ENCODE data around the gene PRKACA.

Gene PRKACA

DNA sequence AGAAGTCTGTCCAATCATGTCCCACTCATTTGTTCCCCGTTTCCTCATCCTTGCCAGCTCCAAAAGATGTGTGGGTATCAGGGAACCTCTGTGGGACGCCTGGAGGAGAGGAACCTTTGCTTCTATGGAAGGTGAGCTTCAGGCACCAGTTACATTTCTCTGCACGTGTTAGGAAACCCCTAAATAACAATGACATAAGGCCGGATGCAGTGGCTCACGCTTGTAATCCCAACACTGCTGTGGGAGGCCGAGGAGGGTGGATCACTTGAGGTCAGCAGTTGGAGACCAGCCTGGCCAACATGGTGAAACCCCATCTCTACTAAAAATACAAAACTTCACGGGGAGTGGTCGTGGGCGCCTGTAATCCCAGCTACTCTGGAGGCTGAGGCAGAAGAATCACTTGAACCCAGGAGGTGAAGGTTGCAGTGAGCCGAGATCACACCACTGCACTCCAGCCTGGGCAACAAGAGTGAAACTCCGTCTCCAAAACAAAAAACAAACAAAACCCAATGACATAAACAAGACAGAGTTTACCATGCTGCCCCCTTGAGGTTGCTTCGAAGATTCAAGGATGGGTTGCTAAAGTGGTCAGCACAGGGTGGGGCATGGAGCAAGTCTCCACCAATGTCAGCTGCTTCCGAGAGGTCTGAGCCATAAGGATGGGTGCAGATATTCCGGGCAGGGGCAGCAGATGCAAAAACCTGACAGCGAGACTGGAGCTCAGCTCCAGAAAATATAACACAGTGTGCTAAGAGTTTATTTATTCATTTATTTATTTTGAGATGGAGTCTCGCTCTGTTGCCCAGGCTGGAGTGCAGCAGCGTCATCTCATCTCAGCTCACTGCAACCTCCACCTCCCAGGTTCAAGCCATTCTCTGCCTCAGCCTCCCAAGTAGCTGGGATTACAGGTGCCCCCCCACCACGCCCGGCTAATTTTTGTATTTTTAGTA, 74.6 kb downstream of the PRKACA start:
- peak; percentile 7 for DNase-seq
